Measurements from ENCODE around the gene NUDT21.

NUDT21 gene

GRCh38 chr16:56475201-56475600 is 24.1 kb upstream of the NUDT21 start:
- no peak overlapping the region for H3K4me3 ChIP-seq
- no peak overlapping the region for H3K27ac ChIP-seq
- TF ChIP-seq, protein P1, sequence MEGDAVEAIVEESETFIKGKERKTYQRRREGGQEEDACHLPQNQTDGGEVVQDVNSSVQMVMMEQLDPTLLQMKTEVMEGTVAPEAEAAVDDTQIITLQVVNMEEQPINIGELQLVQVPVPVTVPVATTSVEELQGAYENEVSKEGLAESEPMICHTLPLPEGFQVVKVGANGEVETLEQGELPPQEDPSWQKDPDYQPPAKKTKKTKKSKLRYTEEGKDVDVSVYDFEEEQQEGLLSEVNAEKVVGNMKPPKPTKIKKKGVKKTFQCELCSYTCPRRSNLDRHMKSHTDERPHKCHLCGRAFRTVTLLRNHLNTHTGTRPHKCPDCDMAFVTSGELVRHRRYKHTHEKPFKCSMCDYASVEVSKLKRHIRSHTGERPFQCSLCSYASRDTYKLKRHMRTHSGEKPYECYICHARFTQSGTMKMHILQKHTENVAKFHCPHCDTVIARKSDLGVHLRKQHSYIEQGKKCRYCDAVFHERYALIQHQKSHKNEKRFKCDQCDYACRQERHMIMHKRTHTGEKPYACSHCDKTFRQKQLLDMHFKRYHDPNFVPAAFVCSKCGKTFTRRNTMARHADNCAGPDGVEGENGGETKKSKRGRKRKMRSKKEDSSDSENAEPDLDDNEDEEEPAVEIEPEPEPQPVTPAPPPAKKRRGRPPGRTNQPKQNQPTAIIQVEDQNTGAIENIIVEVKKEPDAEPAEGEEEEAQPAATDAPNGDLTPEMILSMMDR (IDR thresholded peaks at IDR 0.05), result no peak
- DNase-seq (ENCODE audit: low spot score), result no peak

DNA sequence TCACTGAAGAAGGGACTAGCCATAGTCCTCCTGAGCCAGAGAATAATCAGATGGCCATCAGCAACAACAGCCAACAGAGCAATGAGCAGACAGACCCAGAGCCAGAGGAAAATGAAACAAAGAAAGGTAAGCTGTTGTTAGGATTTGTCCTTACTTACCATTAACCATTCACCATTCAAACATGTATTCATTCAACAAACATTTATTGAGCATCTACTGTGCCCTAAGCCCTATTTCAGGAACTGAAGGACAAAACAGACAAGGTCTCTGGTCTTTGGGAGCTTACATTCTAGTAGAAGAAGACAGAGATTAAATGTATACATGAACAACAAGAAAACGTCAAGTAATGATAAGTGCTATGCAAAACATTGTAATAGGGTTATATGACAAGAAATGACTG is 19.5 kb upstream of the NUDT21 start:
- H3K27ac ChIP-seq, result no peak overlapping the region
- TF ChIP-seq, protein P1 (IDR thresholded peaks at IDR 0.05), result no peak
- DNase-seq (ENCODE audit: low spot score), result no peak
- no peak overlapping the region for H3K4me3 ChIP-seq

- no peak overlapping the region for H3K27ac ChIP-seq
- DNase-seq (ENCODE audit: low spot score), result no peak
- no peak overlapping the region for H3K4me3 ChIP-seq
- TF ChIP-seq, protein P1 (IDR thresholded peaks at IDR 0.05), result no peak
Measured at GRCh38 chr16:56470232-56470631, 19.1 kb upstream of the NUDT21 start.

- no peak for DNase-seq (ENCODE audit: low spot score)
- TF ChIP-seq, protein P1 (IDR thresholded peaks at IDR 0.05), result no peak
- Histone ChIP-seq H3K27ac (no peak overlapping the region), H3K4me3 (no peak overlapping the region)
Measured at GRCh38 chr16:56469748-56470147, 18.6 kb upstream of the NUDT21 start.

DNA sequence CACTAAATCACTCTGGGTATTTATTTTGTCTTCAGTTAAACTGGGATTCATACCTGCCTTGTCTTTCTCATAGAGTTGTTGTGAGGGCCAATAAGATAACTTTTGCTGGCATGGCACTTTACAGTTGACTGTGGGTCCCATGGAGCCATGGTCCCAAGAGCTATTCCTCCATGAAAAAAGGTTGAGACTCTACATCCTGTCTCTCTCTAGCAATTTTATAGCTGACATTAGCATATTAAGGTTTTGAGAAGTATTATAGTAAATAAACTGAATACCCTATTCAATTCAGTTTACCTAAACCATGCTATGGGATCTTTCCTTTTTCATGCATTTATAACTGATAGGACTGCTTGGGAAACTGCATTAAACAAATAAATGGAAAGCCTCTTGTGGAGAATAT is 17.7 kb upstream of the NUDT21 start:
- Histone ChIP-seq H3K27ac (no peak overlapping the region), H3K4me3 (no peak overlapping the region)
- no peak for DNase-seq (ENCODE audit: low spot score)
- TF ChIP-seq, protein P1 (IDR thresholded peaks at IDR 0.05), result no peak

GRCh38 chr16:56466344-56466743 is 15.2 kb upstream of the NUDT21 start:
- no peak for DNase-seq (ENCODE audit: low spot score)
- Histone ChIP-seq H3K27ac (no peak overlapping the region), H3K4me3 (no peak overlapping the region)
- TF ChIP-seq, protein P1 (IDR thresholded peaks at IDR 0.05), result no peak

DNA sequence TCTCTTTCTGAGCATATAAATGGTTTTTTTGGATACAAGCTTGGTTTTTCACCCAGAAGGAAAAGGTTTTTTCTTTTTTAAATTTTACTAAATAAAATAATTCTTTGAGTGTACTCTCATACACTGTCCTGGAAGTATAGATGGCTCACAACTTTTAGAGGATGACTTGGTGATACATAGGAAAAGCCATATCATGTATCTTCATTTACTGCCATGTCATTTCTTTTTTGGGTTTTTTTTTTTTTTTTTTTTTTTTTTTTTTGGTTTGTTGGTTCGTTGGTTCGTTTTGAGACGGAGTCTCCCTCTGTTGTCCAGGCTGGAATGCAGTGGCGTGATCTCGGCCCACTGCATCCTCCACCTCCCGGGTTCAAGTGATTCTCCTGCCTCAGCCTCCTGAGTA is 12.0 kb upstream of the NUDT21 start:
- Histone ChIP-seq H3K27ac (no peak overlapping the region), H3K4me3 (no peak overlapping the region)
- no peak for DNase-seq (ENCODE audit: low spot score)
- TF ChIP-seq, protein P1 (IDR thresholded peaks at IDR 0.05), result no peak
